A549 treated with DMSO at 1 μM for 4 hours (cell line): ENCODE results near the gene AASDHPPT. TPM values are rescaled to one million over a fixed set of nuclear protein-coding genes. Genes with fewer than 3 reads are reported as not detected.

Experiments
- total RNA-seq: library from RNA; stranded (reverse); fragments of 200-300 nt; extraction: Qiagen RNA extraction; gene quantifications from 5 replicates; pipeline ENCODE4 v1.2.3, GENCODE V29; 2022; ENCODE audit warnings: low read depth

The AASDHPPT gene
- total RNA-seq: 33.1 to 44.7 TPM (median 37.7 TPM) in 5 replicates

GRCh38 chr11:106077609-106078455, at the start of gene AASDHPPT:
TSS of gene AASDHPPT (plus strand) at chr11:106077662. CDS start at chr11:106077711, 49 bp downstream.

GRCh38 chr11:106076919-106077608, 398 bp upstream of the AASDHPPT start, which contains the start of gene KBTBD3:
TSS of gene KBTBD3 (minus strand) at chr11:106077347. CDS start at chr11:106059097, 18,250 bp downstream.

Other genes with a start within 250 kb of the AASDHPPT start
- gene MSANTD4, start 55.4 kb upstream of the AASDHPPT start, total RNA-seq: 9.6 to 11.3 TPM (median 9.8 TPM) in 5 replicates
- 0.89 to 2.2 TPM (median 2.0 TPM) in 5 replicates for gene KBTBD3, start 315 bp upstream of the AASDHPPT start, total RNA-seq